ENCODE results near the gene CLIC4.
"Not testable (repeated sequence)": the region's sequence is repeated elsewhere in the genome, so short reads cannot be mapped to it uniquely, and the experiment has no call there.

The CLIC4 gene

DNA sequence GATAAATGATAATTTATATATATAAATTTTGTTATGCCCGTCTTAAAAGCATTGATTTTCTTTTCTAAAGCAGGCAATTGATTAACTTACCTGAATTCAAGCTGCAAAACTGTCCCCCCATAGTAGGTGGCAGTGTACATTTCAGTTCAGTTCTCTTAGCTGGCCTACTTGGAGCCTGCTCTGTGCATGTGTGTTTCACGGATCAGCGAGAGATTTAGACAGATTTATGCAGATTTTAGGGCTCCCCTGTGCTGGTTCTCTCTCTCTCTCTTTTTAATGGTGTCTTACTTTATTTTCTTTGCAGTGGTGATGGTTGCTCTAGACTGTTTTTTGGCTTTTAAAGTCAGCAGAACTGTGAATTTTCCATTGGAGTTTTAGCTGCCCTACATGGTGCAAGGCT, 30.7 kb downstream of the CLIC4 start:
- DNase-seq: no peak

DNA sequence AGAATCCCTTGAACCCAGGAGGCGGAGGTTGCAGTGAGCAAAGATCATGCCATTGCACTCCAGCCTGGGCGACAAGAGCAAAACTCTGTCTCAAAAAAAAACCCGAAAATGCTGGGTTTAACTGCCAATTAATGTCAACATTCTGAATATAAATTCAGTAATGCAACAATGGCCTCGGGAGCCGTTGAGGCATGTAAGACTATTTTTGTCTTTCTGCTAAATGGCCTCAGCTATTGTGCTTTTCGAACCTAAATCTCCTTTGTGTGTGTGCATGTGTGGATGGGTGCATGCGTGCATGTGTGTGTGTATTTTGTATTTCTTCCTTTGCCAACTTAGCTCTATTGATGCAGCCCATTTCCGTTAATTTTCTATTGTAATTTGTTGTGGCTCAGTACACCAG, 31.6 kb downstream of the CLIC4 start:
- no peak for DNase-seq

DNA sequence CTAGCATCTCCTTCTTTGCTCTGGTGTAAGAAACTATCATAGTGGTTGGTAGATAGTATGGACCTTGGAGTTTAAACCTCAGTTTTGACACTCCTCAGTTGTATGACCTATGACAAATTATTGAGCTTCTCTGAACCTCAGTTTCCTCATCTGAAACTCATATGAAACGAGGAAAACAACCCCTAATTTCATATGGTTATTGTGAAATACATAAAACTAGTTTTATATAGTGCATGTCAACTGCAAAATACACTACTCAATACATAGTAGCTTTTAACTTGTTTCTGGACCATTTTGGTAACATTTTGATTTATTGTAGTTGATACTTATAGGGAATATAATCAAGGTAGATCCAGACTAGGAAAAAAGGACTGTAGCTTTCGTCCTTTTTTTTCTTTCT, 32.9 kb downstream of the CLIC4 start:
- DNase-seq: no peak

DNA sequence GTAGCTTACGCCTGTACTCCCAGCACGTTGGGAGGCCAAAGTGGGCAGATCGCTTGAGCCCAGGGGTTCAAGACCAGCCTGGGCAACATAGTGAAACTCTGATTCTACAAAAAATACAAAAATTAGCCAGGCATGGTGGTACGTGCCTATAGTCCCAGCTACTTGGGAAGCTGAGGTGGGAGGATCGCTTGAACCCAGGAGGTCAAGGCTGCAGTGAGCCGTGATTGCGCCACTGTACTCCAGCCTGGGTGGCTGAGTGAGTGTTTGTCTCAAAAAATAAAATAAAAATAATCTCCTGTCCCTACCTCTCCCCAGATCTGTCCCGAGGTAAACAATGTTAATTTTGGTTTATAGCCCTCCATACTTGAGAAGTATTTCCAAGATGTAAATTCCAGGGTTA, 34.0 kb downstream of the CLIC4 start:
- DNase-seq: not testable (repeated sequence)

DNA sequence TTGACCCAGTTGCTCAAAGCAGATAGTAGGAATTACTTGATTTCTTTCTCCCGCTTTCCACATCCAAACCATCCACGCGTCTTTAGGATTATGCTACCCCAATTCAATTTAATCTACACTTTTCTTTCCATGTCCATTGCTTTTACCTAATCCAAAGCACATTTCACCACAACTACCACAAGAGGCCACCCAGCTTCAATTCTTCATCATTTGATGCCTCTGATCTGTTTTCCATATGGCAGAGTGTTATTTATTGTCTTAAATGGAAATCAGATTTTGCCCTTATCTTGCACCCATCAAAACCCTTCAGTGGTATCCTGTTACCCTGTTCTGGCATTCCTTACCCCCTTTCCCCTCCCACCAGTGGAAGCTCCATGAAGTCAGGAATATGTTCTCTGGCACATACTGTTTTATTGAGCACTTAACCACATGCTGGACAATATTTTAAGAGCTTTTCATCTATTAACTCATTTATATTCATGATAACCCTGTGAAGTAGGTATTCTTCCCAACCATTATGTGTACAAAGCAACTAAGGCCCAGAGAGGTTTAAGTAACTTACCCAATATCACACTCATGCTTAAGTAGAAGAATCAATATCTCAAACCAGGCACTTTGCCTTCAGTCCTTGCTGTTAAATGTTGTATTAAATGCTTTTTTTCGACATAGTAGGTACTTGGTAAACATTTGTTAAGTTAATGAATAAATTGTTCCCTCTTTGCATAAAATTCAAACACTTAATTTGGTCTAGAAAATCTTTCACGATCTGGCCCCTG, 34.6 kb downstream of the CLIC4 start:
- DNase-seq: no peak

DNA sequence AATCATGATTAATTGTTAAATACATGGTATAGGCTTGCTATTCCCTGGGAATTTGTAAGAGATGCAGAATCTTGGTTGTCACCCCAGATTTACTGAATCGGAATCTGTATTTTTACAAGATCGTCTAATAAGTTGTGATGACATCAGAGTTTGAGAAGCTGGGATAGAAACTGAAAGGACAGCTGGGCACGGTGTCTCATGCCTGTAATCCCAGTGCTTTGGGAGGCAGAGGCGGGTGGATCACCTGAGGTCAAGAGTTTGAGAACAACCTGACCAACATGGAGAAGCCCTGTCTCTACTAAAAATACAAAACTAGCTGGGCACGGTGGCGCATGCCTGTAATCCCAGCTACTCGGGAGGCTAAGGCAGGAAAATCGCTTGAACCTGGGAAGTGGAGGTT, 35.4 kb downstream of the CLIC4 start:
- DNase-seq: peak; percentile 50

DNA sequence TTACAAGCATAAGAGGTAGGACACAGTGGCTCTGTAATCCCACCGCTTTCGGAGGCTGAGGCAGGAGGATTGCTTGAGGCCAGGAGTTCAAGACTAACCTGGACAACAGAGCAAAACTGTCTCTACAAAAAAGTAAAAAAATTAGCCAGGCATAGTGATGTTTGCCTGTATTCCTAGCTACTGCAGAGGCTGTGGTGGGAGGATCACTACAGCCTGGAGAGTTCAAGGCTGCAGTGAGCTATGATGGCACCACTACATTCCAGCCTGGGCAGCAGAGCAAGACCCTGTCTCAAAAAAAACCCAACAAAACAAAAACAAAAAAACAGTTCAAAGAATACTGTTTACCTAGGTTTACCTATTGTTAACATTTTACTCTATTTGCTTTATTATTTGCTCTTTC, 37.4 kb downstream of the CLIC4 start:
- DNase-seq: no peak

DNA sequence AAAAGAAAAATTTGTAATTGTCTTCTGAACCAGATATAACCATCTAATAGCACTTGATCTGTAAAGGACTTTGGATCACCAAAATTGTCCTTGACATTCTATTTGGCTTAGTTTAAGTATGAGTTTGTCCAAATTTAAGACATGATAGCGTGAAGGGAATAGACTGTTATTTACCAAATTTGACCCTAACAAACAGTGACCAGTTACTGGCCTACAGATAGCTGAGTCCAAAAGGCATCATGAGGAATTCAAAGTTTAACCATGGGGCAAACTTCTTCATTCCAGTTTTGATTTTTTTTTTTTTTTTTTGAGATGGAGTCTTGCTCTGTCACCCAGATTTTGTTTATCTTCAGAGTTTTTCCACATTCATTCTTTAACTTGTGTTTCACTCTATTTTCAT, 38.5 kb downstream of the CLIC4 start:
- no peak for DNase-seq

DNA sequence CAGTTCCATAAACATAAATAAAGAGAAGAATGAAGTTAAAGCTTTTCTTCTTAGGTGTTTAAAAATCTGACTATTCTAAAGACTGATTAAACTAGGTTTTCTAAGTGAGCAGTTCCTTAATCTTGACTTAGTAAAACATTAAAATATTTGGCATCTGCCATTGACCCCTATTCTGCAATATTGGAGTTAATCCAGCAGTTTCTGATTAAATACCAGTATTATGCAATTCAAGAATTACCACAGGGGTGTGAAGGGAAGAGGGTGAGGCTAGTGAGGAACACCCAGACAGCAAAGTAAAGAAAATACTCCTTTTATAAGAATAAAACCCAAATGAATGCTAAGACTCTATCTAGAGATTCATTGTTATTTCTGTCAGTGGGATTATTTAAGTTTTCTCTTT, 40.9 kb downstream of the CLIC4 start:
- peak; percentile 89 for DNase-seq

DNA sequence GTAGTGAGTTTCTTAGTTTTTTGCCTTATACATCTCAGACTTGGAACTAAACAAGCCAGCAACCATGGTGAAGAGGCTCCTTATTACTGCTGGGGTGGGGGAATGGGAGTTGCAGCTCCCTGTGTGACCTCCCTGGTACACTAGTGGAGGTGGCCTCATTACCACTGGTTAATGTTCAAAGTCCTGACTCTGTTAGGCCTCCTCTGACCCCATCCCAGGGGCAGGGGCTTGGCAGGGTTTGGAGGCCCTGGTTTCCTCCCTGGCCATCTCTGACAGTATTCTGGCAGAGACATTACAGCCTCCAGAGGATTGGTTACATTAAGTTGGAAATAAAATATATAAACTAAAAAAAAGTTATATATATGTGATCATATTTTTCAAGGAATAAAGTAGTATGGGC, 45.2 kb downstream of the CLIC4 start:
- no peak for DNase-seq

DNA sequence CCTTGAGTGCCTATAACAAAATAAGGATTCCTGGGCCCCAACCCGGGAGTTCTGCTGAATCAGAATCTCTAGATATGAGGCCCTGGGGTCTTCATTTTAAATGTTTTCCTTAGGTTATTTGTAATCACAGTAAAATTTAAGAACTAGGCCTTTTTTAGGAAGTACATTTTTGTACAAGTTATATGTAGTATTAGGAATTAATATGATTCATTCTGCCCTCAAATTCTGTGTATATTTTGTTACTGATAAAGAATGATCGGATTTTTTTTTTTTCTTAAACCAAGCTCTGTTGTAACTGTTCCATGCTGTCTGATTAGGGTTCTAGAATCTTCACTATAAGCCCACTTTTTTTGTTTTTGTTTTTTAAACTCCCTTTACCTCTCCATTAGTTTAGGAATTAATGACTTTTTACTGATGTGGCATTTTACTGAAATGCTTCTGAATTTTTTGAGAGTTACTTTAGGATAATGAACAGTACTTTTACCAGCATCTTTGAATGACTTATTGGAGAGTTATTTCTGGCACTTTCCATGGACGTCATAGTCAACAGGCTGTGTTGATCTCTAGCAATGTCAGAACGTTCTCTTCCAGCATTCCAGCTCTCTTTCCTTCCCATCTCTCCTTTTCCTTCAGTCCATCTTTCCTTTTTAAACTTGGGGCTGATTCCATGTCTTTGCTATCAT, 48.3 kb downstream of the CLIC4 start:
- DNase-seq: no peak

DNA sequence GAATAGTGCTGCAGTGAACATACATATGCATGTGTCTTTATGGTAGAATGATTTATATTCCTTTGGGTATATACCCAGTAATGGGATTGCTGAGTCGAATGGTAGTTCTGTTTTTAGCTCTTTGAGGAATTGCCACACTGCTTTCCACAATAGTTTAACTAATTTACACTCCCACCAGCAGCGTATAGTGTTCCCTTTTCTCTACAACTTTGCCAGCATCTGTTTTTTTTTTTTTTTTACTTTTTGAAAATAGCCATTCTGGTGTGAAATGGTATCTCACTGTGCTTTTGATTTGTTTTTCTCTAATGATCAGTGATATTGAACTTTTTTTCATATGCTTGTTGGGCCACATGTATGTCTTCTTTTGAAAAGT, 48.9 kb downstream of the CLIC4 start:
- peak; percentile 35 for DNase-seq

DNA sequence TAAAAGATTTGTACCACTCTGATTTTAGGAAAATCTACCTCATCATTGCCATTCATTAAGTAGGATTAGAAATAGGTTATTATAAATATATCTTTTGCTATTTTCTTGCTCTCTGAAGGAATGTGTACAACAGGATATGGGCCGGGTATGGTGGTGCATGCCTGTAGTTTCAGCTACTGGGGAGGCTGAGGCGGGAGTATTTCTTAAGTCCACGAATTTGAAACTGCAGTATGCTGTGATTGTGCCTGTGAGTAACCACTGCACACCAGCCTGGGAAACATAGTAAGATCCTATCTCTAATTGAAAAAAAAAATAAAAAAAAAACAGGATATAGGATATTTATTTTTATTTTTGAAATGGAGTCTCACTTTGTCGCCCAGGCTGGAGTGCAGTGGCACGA, 50.0 kb downstream of the CLIC4 start:
- DNase-seq: no peak

DNA sequence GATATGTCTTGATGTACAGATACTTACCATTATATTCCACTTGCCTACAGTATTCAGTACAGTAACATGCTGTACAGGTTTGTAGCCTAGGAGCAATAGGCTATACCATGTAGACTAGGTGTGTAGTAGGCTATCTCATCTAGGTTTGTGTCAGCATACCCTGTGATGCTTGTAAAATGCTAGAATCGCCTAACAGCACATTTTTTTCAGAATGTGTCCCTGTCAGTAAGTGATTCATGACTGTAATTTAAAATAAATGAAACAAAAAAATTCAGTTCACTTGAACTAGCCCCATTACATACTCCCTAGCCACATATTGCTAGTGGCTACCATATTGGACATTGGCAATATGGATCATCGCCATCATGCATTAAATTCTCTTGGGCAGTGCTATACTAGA, 51.3 kb downstream of the CLIC4 start:
- DNase-seq: no peak

DNA sequence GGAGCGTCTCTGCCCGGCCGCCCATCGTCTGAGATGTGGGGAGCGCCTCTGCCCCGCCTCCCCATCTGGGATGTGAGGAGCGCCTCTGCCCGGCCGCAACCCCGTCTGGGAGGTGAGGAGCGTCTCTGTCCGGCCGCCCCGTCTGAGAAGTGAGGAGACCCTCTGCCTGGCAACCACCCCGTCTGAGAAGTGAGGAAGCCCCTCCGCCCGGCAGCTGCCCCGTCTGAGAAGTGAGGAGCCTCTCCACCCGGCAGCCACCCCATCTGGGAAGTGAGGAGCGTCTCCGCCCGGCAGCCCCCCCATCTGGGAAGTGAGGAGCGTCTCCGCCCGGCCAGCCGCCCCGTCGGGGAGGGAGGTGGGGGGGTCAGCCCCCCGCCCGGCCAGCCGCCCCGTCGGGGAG, 54.0 kb downstream of the CLIC4 start:
- not testable (repeated sequence) for DNase-seq

DNA sequence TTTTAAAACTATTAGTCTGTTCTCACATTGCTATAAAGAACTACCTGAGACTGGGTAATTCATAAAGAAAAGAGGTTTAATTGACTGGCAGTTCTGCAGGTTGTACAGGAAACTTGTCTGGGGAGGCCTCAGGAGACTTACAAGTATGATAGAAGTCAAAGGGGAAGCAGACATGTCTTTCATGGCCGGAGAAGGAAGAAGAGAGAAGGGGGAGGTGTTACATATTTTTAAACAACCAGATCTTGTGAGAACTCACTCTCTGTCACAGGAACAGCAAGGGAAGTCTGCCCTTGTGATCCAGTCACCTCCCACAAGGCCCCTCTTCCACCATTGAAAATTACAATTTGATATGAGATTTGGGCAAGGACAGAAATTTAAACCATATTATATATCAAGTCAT, 55.9 kb downstream of the CLIC4 start:
- DNase-seq: peak; percentile 47

DNA sequence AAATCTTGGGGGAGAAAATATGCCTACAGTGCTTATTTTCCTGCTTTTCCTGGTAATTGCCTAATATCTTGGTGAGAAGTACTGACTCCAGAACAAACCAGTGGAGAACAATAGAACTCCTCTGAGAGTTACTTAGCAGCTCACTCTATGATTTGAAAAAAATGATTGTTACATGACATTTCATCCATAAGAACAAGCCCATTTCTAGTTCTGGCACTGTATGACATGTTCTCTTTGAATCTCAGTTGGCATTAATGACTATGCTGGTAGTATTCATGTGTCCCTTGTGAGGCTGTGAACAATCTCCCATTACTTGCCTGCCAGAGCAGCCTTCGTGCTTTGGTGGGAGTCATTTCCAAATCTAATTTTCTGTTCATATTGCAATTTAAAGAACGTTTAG, 58.0 kb downstream of the CLIC4 start:
- DNase-seq: no peak

DNA sequence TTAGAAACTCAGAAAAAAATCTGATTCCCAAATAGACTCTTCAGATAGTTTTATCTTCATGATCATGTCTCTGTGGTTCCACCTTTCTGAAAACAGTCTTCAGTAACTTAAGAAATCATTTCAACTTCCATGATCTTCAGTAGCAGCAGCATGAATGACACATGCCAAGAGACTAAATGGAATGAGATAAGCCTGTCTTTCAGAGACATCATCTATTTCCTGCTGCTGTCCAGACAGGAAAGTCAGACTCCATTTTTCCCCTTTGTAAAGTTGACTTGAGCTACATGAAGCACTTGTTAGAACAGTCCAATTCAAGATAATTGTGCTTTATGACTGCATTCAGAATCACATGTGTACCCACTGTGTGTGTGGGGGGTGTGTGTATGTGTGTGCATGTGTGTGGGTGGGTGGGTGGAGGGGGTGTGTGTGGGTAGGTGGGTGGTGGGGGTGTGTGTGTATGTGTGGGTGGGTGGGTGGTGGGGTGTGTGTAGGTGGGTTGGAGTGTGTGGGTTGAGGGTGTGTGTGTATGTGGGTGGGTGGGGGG, 58.8 kb downstream of the CLIC4 start:
- peak; percentile 49 for DNase-seq

DNA sequence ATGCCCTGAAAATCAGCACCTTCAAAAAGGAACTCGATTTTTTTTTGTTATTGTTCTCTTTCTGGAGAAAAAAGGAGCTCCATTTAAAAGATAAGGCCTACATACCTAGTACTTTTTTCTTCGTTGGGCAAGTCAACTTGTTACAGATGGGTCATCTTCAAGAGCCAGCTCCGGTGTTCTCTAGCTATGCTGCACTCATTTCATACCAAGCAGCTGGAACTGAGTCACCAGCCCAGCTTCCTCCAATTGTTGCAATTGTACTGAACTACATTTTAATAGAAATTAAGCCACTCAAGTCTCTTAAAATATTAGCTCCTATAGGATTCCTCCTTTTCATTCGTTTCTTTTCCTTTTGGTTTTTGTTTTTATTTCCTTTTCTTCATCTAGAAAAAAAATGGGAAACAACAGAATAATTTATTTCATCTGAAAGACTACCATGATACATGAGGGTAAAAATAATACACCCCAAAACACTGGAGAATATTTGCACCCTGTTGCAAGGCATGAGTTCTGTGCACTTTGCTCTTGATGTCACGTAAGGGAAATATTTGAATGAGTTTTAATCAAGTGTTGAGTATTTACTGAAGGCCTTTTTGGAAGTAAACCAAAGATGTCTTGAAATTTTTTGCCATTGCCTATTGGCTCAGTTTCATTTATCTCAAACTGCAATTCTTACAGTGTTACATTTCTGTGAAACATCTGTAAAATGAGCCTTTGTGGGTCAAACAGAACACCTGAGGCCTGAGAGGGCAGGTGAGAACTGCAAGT, 60.5 kb downstream of the CLIC4 start:
- peak; percentile 88 for DNase-seq

DNA sequence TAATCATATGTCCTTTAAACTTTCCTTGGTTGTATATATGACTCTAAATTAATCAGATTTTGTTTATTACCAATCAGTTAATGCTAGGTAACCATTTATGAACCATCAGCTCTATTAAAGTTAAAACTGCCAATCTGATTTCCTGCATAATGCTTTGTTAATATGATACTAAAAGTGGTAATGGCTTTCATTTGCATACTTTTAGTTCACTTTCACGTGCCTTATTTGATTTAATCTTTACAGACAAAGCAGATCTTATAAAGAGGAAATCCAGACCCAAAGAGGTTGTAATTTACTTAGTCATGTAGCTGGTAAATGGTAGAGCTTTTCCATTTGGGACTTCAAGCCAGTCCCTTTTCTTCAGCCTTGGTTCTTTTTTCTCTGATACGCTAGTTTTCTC, 61.3 kb downstream of the CLIC4 start:
- DNase-seq: no peak

DNA sequence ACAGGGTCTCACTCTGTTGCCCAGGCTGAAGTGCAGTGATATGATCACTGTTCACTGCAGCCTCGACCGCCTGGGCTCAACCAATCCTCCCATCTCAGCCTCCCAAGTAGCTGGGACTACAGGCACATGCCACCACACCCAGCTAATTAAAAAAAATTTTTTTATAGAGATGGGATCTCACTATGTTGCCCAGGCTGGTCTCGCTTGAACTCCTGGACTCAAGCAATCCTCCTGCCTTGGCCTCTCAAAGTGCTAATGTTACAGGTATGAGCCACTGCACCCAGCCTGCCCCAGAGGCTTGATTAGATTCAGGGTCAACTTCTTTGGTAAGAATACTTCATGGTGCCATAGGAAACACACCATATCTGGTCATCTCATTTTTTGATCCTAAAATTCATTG, 66.2 kb downstream of the CLIC4 start:
- not testable (repeated sequence) for DNase-seq

DNA sequence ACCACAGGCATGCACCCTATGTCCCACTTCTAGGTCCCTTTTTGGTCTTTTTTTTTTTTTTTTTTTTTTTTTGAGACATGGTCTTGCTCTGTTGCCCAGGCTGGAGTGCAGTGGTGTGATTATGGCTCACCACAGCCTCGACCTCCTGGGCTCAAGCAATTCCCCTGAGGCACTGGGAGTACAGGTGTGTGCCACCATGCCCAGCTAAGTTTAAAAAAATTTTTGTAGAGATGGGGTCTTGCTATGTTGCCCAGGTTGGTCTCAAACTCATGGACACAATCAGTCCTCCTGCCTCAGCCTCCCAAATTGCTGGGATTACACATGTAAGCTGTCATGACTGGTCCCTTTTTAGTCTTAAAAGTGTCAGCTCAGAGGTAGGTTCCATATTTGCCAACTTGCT, 75.0 kb downstream of the CLIC4 start:
- not testable (repeated sequence) for DNase-seq

DNA sequence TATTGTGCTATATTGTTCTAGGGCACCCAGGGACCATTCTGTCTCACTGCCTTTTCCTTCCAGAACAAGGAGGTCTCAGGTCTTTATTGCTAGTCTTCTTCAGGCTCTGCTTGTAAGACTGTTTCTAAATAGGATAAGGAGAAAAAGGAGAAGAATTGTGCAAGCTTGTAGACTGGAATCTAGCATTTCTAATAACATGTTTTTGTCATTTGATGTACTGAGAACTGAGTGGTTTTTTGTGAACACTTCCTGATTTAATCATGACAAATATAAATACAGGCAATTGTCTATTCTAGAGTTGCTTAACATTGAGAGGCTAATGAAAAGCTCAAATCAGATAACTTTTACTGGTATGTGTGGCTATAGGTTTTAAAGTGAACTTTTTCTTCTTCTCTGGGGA, 77.6 kb downstream of the CLIC4 start:
- DNase-seq: peak; percentile 74

DNA sequence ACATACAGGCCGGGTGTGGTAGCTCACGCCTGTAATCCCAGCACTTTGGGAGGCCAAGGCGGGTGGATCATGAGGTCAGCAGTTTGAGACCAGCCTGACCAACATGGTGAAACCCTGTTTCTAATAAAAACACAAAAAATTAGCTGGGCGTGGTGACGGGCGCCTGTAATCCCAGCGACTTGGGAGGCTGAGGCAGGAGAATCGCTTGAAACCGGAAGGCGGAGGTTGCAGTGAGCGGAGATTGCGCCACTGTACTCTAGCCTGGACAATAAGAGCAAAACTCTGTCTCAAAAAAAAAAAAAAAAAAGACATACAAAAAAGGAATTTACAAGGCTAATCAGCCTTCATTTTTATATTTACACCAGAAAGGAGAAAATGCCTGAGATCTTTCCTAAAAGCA, 78.2 kb downstream of the CLIC4 start:
- peak; percentile 60 for DNase-seq

Measured in inflammatory macrophage treated with lipopolysaccharide for 4 hours (primary cell).